GM23248 (cell line): ENCODE results near the gene PADI4.

Source experiments
- EZH2 ChIP-seq: fragments of 200-600 bp; sonication (generic); IDR thresholded peaks from 2 replicates; pipeline ENCODE4 v1.6.1; 2018; ENCODE audit warnings: antibody characterized with exemption, mild to moderate bottlenecking; ENCODE audit not compliant: insufficient read depth, poor library complexity, severe bottlenecking
- EZH2phosphoT487 ChIP-seq: fragments of 200-600 bp; sonication (generic); IDR thresholded peaks from 2 replicates; pipeline ENCODE4 v1.6.1; 2018; ENCODE audit warnings: antibody characterized with exemption, moderate library complexity, mild to moderate bottlenecking, low read depth; ENCODE audit not compliant: insufficient read depth

- TF ChIP-seq EZH2 = no peak
- no peak for TF ChIP-seq EZH2phosphoT487
Measured at GRCh38 chr1:17405898-17406759, 98.1 kb downstream of the PADI4 start.
